Umbilical cord (tissue), 2 donors: Measurements from ENCODE around the gene SLC25A21. TPM values are rescaled to one million over a fixed set of nuclear protein-coding genes. Genes with fewer than 3 reads are reported as not detected.
"Not testable (repeated sequence)": the region's sequence is repeated elsewhere in the genome, so short reads cannot be mapped to it uniquely, and the experiment has no call there.

Experiments
- DNase-seq: peaks from one replicate; pipeline ENCODE4 v3.0.0-alpha.2; 2015; ENCODE audit warnings: low spot score
- total RNA-seq: library from RNA; depleted of rRNA; stranded (reverse); fragments of >200 nt; gene quantifications from one replicate; pipeline ENCODE4 v1.2.3, GENCODE V29; 2014; ENCODE audit warnings: low replicate concordance; ENCODE audit not compliant: insufficient read depth

SLC25A21 gene
- total RNA-seq, 1 donor from 2014 or later: 1.7 TPM

DNA sequence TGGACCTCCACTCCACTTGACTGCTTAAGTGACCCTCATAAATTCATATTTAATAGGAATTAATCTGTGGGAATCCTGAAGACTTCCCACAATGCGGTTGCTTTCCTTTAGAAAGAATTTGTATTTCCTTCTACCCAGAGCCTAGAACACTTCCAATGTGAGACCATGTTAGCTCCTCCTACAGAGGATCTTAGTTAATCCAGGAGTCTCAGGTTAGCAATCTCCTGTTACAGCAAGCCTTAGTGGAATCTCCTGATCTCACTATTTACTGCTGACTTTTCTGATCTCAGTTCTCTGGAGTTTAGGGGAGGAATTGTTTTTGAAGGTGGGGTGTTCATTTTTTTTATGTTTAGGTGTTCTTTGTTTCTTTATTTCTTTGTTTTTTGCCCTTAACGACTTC lies 186.0 kb downstream of the SLC25A21 start:
- no peak for DNase-seq

DNA sequence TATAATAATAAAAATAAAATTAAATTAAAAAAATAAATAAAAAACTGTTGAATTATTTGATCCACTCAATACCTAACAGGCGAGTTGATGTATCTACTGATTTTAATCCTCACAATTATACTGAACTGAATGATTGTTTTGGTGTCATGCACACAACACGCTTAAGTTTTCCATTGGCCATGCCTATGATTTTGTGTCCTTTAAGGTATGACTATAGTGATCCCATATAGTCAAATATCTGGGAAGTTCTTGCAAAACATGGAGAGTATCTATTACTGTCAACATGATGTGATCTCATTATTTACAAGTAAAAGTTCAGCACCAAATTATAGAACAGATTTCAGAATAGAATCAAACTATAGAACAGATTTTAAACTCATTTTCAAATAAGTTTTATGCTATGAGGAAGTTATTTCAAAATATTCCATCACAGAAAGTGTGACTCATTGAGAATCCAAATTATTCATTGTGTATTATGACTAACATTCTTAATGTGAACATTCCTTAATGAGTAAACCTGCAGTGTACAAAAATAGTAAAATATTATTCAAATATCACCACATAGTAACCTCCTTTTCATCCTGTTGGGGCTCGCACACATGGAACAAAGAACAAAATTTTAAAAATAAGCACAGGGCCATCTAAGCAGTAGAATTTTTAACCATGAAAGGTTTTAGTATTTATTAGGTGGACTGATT lies 190.4 kb downstream of the SLC25A21 start:
- DNase-seq: no peak

DNA sequence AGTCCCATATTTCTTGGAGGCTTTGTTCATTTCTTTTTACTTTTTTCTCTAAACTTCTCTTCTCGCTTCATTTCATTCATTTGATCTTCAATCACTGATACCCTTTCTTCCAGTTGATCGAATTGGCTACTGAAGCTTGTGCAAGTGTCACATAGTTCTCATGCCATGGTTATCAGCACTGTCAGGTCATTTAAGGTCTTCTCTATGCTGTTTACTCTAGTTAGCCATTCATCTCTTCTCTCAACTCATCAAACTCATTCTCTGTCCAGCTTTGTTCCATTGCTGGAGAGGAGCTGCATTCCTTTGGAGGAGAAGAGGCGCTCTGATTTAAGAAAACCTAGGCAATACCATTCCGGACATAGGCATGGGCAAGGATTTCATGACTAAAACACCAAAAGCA lies 192.0 kb downstream of the SLC25A21 start:
- not testable (repeated sequence) for DNase-seq

DNA sequence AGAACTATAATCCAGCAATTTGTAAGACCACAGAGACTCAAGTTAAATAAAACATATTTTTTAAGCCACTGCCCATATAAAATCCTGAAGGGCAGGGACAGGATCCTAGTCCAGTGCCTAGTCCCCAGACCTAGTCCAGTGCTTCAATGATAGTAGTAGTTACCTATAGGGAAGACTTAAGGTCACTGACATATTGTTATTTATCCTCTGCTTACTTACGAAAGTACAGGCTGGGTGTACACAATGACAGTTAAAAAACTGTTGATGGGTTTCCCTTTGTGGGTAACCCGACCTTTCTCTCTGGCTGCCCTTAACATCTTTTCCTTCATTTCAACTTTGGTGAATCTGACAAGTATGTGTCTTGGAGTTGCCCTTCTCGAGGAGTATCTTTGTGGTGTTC lies 192.5 kb downstream of the SLC25A21 start:
- DNase-seq: no peak

DNA sequence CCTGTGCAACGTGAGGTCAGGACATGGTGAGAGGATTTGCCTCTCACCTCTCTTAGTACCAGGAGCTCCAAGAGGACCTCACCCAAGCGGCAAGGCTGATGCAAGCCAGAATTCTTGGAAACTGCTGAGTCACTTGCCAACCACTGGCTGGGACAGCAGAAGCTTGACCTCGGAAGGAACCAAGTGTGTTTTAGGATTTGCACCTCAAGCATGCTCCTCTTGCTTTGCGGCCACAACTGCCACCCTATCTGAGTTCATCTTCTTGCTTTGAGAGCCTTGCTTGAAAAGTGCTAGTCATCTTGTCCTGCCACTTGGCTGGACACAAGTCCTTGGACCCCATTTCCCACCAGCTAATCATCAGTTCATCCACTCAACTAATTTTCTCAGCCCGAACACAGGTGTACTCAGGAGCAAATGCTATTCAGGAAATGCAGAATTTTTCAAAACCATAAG lies 195.8 kb downstream of the SLC25A21 start:
- DNase-seq: no peak

DNA sequence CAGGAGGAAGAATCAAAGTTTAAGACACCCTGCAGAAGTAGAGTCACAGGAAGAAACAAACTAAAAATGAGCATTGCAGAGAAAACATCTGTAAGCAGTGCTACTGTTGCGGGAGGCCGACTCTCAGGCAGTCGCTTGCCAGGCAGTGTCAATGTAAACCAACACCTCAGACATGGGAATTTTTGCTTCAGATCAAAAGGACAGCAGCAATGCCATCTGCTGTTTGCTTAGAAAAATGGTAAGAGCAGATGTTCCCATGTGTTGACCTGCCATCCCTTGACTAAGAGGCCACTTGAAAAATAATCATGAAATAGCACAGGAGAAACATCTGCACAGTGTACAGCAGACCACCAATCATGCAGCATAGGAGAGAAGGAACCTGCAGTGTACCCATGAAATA lies 196.6 kb downstream of the SLC25A21 start:
- no peak for DNase-seq

DNA sequence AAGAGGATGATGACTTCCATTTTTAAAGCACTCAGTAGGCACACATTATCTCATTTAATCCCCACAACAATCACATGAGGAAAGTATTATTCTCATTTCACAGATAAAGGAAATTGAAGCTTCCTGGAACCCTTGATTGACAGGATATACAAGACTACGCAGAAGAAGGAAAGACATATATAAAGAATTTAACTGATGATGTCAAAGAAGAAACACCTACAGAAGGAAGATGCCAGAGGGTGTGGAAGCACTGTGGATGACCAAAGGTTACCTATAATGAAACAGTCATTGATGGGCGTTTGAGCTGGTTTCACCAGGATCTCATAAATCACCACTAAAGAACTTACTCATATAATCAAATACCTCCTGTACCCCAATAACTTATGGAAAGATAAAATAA lies 197.4 kb downstream of the SLC25A21 start:
- DNase-seq: no peak

DNA sequence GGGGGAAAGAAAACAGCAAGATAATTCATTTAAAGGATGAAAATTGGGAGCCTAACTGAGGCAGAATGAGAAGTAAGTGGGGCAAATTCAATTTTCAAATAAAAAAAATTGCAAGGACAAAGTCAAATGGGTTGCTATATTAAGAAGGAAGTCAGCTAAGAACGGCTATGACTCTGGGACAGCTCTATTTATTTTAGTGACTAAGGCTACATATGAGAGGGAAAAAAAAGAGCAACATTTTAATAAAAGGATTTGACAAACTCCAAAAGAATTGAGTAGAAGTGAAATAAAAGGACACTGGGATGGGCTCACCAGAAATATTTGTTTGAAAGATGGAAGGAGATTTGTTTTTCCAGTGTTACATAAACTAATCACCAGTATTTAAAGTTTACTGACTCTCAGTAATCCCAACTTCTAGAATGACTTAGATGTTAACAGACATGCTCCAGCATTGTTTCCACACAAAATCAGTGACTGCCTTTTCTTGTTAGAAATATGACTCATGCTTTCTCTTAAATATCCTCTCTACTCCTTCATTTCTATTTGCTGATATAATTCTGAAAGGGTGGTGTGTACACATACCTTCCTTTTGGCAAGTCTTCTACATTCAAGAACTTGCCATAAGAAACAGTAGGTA lies 198.5 kb downstream of the SLC25A21 start:
- DNase-seq: no peak

DNA sequence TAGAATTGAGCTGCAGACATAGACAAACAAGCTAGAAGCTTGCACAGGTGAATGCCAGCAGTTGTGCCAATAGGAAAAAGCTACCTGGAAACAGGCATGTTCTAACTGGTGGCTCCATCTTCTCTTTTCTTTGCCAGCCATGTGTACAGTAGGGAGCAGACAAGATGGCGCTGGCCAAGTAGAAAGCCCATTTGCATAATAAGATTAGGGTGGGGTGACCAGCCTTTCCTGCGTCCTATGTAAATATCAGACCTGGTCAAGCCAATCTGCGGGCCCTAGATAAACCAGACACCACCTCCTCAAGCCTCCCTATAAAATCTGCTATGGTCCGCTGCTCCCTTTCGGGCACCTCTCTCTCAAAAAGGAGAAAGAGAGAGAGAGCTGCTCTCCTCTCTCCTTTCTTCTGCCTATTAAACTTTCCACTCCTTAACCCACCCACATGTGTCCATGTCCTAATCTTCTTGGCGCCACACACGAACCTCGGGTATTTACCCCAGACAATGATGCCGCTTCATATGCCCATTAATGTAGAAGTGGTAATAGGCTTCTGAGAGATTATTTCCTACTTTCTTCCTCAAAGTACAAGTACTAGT lies 201.0 kb downstream of the SLC25A21 start:
- DNase-seq: no peak

DNA sequence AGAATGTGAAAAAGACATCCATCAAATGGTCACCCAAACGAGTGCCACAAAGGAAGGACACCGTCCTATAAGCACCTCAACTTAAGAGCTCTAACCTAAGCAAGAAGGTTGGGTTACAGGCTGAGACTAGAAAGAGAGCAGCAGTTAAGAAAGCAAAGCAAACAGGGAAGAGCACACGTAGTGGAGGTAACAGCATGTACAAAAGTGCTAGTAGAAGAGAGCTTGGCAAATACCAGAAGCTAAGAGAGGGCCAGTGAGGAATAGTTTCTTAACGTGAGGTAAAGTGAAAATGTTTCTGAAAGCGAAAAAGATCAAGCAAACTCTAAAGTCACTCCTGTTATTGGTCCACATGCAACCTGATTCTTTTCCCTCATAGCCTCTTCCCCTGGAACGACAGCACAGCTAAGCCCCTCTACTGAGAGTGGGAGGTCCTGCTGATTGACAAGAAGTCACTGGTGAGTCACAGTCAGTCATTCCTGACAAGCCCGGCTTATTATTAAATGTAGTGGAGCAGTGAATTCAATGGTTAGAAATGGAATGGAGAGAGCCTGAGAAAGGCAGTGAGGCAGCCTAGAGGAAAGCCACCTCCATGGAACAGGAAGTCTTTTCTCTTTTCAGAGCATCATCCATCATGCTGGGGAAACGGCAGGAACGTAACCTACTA lies 204.4 kb downstream of the SLC25A21 start:
- no peak for DNase-seq

DNA sequence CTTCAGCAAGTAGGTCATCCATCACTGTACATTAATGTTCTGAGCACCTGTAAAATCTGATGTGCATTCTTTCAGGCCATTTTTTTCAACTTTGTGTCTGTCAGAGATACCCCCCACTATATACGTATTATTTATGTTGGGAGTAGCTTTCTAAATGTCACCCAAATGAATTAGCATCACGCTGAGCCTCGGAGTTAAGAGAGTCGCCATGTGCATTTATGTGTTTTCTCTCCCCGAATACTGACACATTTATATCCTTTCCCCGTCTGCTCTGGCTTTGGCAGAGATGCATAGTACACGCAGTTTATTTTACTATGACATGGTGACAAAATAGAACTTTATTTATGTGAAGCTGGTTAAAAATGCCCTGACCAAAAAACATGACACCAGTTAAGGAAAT lies 216.4 kb downstream of the SLC25A21 start:
- DNase-seq: no peak

DNA sequence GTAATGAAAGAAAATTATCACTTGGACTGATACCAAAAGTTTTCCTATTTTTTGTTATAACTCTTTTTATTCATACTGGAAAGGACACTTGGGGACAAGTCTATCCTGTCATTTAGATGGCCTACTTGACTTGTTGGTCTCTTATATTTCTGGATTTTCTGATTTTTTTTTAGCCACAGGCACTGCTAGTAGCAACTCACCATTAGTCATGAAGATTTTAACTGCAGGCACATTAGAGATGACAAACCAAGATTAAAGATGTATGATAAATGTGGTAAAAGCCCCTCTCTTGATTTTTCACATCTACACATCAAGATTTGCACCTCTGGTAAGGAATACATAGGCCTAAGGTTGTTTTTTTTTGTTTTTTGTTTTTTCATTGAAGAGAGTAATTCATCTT lies 217.0 kb downstream of the SLC25A21 start:
- DNase-seq: no peak

DNA sequence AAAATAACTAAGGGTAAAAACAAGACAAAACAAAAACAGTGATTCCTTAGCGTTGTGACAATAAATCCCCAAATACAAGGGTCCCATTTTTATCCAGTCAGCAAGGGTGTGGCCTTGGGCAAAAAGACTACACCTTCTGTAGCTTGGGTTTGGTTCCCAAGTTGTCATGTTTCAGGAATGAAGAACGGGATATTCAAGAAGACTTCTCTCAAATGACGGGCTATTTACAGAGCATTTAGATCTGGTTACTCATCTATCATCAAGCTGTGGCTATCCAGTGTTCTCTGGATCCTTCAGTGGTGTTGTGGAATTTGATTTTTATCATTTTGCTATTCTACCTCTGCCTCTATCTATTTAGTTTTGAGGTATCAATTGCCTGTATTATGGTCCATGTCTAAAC lies 219.7 kb downstream of the SLC25A21 start:
- DNase-seq: no peak

DNA sequence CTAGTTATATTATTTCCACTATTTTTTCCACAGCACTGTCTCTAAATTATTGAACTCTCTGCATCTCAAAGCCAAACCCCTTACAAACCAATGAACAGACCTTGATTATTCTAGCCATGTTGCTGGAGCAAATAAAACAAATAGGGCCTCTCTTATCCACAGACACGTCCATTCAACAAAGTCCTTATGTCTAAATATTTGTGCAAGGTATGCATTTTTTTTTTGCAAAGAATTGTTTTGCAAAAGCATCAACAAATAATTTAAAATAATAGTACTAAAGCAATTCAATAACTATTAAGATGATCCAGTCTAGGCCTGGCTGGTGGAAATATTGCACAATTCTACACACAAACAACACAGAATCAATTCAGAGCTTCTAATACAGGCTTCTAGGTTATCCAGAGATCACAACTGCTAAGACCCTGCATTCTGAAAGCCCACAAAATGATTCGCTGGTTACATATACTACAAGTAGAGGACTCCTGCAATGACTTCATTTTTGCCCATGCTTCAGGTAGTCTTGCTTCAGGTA lies 221.0 kb downstream of the SLC25A21 start:
- no peak for DNase-seq

DNA sequence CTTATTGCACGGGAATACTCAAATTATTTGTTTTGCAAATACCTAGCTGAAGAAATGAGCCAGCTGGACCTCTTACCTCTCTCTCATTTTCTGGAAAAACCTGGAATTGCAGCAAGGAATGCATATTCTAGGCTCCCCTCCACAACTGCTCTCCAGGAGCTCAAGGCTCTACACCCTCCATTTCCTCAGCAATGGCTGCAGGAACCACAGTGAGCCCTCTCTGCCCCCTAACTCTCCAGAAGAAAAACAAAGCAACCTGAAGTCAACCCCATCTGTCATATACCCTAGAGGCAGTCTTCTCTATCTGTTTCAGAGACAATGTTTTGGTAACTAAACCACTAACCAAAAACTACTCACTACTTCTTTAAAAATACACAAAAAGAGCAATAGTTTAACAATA lies 221.6 kb downstream of the SLC25A21 start:
- no peak for DNase-seq

DNA sequence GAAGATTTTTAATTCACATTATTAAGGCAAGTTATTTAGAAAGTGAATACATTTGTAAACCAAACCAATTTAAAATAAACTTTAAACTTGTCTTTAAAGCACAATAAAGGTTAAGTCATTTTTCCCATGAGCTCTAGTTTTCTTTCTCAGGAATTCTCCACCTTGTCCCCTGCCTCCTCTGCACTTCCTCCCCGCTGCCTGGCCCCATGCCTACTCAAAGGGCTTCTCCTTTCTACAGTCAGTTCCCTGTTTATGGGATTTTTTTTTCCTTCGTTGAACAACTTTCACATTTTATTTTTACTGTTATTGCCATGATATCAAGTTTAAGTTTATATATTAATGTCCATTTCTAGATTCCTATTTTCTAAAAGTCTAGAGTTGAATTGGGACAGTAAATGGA lies 223.0 kb downstream of the SLC25A21 start:
- no peak for DNase-seq

DNA sequence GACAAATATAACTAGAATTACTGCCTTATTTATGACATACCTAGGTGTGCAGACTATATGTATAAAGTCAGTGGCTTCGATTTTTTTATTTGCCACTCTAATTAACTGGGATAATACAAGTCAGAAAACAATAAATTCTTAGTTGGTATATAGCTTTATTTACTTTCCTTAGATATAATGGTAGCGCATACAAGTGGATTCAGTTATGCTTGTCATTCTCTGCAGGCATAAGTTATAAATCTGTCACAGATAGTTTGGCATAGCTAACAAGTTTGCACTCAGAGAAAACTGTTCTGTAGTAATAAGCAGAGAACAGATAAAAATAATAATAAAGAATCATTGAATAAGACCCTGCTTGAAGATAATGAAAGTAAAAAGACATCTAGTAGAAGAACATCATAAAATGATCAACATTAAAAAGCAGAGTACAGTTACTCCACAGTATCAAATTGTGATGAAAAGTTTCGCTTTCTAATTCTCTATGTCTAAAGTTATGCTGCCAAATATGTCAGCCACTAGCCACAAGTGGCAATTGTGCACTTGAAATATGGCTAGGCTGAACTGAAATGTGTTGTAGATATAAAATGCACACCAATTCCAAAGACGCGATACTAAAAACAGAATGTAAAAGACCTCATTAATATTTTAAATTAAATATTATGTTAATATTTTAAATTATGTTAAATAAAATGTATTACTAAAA lies 224.1 kb downstream of the SLC25A21 start:
- no peak for DNase-seq

DNA sequence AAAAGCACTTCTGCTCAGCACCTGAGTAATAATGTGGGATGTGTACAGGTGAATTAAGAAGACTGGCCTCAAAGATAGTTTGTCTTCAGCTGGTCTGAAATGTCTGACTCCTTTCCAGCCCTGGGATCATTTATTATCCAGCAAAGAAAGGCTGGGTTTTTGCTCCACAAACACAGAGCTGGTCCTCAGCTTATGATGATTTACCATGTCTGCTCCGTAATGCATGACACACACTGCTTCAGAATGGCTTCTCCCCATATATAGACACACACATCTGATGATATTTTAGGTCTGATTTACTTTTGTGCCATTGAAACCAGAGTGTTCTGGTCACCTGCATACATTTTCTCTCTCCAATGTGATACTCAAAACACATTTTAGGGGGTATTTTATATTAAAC lies 225.0 kb downstream of the SLC25A21 start:
- DNase-seq: no peak

DNA sequence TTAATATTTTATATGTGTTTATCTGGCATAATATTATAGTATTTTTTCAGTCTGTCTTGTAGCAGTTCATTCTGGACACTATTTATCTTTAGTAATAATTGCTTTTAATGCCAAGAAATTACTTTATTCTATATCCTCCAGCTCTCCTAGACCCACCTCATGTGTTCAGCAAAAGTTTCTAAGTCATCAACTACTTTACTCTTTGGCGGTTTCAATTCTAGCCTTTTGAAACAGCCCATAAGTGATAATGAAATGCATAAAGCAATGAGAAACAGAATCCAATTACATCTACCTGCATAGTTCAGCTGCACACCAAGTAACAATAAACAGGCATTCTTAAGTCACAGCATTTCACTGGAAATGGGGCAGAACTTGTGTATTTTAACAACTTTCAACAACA lies 225.5 kb downstream of the SLC25A21 start:
- no peak for DNase-seq

DNA sequence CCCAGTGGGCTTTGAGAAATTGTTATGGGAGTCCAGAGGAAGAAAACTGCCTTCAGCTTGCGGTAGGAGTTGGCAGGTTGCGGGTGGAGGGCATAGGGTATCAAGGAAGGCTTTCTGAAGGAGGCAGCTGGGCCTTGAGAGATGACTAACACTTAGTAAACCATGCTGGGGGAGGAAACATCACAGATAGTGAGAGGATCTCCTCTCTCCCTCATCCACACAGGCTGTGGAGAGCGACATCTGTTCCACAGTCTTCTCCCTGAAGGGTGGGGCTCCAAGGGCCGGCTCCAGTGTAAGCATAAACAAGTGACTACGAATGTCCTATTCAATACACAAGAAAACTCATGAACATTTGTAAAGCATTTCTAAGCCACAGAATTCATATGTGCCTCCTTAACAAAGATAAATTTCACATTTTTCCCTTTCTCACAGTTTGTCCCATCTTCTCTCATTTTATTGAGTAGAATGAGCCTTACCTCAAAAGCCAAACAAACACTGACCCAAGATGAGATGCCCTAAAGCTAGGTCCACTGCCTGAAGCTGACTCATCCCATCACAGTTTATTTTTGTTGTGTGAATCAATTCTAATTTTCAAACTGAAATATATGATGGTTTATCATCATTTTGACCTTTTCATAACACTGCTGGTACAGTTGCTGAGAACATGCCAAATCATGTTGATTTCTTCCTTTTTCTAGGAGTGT lies 227.9 kb downstream of the SLC25A21 start:
- DNase-seq: no peak
